Chondrocyte (in vitro differentiated cells): ENCODE results near the gene TOP1. TPM values are rescaled to one million over a fixed set of nuclear protein-coding genes. Genes with fewer than 3 reads are reported as not detected.

Source experiments
- DNase-seq: peaks from one replicate; pipeline ENCODE4 v3.0.0; 2021; ENCODE audit warnings: mixed read lengths, low spot score
- H3K27ac Mint-ChIP-seq: one replicate; pipeline ENCODE4 v1.8.0; 2021; ENCODE audit warnings: mild to moderate bottlenecking, moderate library complexity, mixed read lengths; ENCODE audit not compliant: unreplicated experiment
- H3K27me3 Mint-ChIP-seq: 2 replicates; pipeline ENCODE4 v1.8.0; 2021; ENCODE audit warnings: low read depth, mixed read lengths
- H3K36me3 Mint-ChIP-seq: 2 replicates; pipeline ENCODE4 v1.8.0; 2021; ENCODE audit warnings: low read depth, mixed read lengths
- H3K4me1 Mint-ChIP-seq: 2 replicates; pipeline ENCODE4 v1.8.0; 2021; ENCODE audit warnings: low read depth, mild to moderate bottlenecking, mixed read lengths
- H3K4me3 Mint-ChIP-seq: one replicate; pipeline ENCODE4 v1.8.0; 2021; ENCODE audit warnings: mild to moderate bottlenecking, moderate library complexity, mixed read lengths; ENCODE audit not compliant: unreplicated experiment
- H3K9me3 Mint-ChIP-seq: 2 replicates; pipeline ENCODE4 v1.8.0; 2021; ENCODE audit warnings: low read depth, mixed read lengths
- total RNA-seq: library from RNA; stranded (reverse); gene quantifications from 3 replicates; pipeline ENCODE4 v1.2.1, GENCODE V29; 2021
- TF ChIP-seq, protein P1 (sequence below): fragments of 200-600 bp; sonication (generic); IDR thresholded peaks from 2 replicates; pipeline ENCODE4 v1.5.0; 2021; ENCODE audit warnings: antibody characterized with exemption, mild to moderate bottlenecking, moderate library complexity

TOP1 gene
- total RNA-seq, 1 donor from 2014 or later, result 39.0 TPM

DNA sequence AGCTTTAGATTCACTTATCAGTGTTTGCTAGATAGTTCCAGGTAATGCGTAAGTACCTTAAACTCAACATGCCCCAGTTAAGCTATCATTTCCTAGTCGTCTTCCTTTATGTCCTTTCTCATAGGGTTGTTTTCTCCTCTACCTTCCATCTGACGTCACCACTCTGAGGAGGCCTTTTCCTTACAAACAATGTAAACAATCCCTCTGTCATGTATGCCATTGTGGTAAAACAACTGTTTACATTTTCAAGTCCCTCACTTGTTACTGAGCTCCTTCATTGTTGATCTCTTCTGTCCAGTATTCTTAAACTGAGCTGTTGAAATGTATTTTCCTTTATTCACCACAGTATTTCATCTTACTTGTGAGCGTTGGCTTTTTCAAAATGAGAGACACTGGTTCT is 63.3 kb downstream of the TOP1 start:
- H3K36me3 Mint-ChIP-seq, result peaks cover 27% of the 10 kb centered on the region
- no peaks in the 10 kb centered on the region for H3K9me3 Mint-ChIP-seq
- no peak overlapping the region for H3K27ac Mint-ChIP-seq
- no peaks in the 10 kb centered on the region for H3K27me3 Mint-ChIP-seq
- H3K4me3 Mint-ChIP-seq, result no peak overlapping the region
- TF ChIP-seq, protein P1, sequence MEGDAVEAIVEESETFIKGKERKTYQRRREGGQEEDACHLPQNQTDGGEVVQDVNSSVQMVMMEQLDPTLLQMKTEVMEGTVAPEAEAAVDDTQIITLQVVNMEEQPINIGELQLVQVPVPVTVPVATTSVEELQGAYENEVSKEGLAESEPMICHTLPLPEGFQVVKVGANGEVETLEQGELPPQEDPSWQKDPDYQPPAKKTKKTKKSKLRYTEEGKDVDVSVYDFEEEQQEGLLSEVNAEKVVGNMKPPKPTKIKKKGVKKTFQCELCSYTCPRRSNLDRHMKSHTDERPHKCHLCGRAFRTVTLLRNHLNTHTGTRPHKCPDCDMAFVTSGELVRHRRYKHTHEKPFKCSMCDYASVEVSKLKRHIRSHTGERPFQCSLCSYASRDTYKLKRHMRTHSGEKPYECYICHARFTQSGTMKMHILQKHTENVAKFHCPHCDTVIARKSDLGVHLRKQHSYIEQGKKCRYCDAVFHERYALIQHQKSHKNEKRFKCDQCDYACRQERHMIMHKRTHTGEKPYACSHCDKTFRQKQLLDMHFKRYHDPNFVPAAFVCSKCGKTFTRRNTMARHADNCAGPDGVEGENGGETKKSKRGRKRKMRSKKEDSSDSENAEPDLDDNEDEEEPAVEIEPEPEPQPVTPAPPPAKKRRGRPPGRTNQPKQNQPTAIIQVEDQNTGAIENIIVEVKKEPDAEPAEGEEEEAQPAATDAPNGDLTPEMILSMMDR, result no peak
- peaks cover 4% of the 10 kb centered on the region for H3K4me1 Mint-ChIP-seq
- no peak for DNase-seq

DNA sequence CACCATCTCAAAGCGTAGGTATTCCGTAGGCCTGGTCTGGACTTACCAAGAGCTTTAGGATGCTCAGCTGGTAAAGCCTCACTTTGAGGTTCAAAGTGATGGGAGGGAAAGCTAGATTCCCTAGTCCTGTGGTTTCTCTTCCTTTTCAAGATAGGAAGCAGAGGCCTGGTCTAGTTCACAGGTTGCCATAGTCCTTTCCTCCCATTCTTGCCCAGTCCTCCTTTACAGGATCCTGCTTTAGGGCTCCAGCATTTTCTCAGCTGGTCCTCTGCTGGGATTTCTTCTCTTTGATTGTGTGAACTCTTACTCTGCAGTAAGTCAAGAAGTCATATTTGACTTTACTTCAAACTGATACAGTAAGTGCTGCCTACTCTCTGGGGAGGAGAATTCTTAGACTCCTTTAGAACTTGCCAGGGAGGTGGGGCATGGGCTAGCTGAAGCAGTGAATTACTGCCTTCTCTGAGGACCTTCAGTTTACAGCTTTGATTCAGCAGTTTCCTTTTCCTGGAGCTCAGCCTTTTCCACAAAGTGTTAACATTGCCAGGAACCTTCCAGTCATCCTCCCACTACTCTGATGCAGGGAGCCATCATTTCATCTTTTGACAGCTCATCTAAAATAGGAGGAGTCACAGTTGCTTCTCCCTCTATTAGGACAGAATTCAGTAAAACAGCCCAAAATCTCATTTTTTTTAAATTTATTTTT is 65.9 kb downstream of the TOP1 start:
- Mint-ChIP-seq H3K9me3 (no peaks in the 10 kb centered on the region), H3K27ac (peak overlapping the region; percentile 18), H3K36me3 (peaks cover 27% of the 10 kb centered on the region), H3K4me3 (no peak overlapping the region), H3K4me1 (peaks cover 4% of the 10 kb centered on the region), H3K27me3 (no peaks in the 10 kb centered on the region)
- no peak for DNase-seq
- TF ChIP-seq, protein P1, result no peak

DNA sequence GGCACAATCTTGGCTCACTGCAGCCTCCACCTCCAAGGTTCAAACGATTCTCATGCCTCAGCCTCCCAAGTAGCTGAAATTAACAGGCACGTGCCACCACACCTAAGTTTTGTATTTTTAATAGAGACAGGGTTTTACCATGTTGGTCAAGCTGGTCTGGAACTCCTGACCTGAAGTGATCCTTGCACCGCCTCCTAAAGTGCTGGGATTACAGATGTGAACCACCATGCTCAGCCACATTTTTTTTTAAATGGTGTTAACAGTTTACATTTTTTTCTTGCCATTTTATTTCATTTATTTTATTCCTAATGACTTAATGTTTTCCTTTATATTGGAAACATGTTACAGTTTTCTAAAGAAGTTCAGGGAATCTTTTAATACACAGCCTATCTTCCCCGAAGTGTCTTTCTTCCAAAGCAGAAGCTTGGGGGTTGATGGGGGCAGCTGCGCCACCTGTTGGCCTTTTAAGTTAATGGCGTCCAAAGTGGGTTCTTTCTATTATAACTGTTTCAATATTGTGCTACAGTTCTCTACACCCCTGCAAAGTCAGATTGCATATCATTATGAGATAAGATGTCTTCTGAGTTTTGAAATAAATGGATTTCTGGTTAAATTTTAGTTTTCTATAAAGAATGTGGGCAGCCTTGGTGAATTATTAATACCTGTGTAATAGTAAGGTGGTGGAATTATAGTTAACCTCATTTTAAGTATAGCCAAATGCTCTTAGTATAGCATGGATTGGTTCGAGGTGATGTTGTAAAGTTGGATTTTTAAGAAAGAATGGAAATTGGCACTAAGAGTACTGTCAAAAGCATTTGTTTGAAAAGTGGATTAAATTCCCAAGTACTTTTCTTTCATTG is 66.7 kb downstream of the TOP1 start:
- Mint-ChIP-seq H3K36me3 (peaks cover 32% of the 10 kb centered on the region), H3K27me3 (no peaks in the 10 kb centered on the region), H3K27ac (peak overlapping the region; percentile 8), H3K4me3 (no peak overlapping the region), H3K9me3 (no peaks in the 10 kb centered on the region), H3K4me1 (peaks cover 4% of the 10 kb centered on the region)
- no peak for DNase-seq
- TF ChIP-seq, protein P1, result peak; percentile 97

DNA sequence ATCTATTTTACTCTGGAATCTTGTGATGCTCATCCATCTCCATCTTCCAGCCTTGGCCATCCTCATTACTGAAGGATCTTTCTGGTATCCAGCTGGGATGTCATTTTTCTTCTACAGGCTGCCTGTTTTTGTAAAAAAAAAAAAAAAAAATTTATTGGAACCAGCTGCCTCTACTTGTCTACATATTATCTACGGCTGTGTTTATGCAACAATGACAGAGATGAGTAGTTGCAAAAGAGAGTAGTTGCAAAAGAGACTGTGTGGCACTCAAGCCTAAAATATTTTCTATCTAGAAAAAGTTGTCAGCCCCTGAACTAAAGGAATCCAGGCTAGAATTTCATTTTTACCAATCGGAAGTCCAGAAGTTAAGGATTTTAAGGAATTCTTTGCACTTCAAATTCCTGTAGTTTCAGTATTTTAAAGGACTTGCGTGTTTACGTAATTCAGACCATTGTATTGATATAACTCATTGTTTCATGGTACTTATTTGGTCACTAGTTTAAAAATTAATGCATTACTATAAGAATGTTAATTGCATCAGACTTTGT is 70.2 kb downstream of the TOP1 start:
- TF ChIP-seq, protein P1, result no peak
- Mint-ChIP-seq H3K36me3 (peaks cover 34% of the 10 kb centered on the region), H3K27me3 (no peaks in the 10 kb centered on the region), H3K27ac (no peak overlapping the region), H3K4me1 (peaks cover 4% of the 10 kb centered on the region), H3K9me3 (no peaks in the 10 kb centered on the region), H3K4me3 (no peak overlapping the region)
- no peak for DNase-seq

DNA sequence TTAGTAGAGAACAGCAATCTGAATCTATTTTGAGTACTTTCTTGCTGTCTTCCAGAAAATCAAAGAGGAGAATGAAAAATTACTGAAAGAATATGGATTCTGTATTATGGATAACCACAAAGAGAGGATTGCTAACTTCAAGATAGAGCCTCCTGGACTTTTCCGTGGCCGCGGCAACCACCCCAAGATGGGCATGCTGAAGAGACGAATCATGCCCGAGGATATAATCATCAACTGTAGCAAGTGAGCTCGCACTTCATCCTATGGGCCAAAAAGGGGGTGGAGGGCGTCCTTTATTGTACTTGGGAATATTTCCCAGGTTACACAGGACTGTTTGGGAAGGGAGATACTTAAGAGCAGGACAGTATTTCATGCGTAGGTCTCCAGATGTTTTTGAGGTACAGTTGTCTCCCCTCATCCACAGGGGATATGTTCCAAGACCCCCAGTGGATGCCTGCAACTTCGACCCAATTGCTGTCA is 71.4 kb downstream of the TOP1 start:
- H3K27ac Mint-ChIP-seq, result no peak overlapping the region
- H3K4me1 Mint-ChIP-seq, result peaks cover 4% of the 10 kb centered on the region
- H3K4me3 Mint-ChIP-seq, result no peak overlapping the region
- no peaks in the 10 kb centered on the region for H3K27me3 Mint-ChIP-seq
- peaks cover 42% of the 10 kb centered on the region for H3K36me3 Mint-ChIP-seq
- DNase-seq, result no peak
- H3K9me3 Mint-ChIP-seq, result no peaks in the 10 kb centered on the region
- TF ChIP-seq, protein P1, result no peak
